Activated T-cell treated with anti-CD3 and anti-CD28 coated beads, Interleukin-2, amount 50 U/mL, for 48 hours (primary cell): ENCODE data around the gene EXOC4.
"Not testable (repeated sequence)": the region's sequence is repeated elsewhere in the genome, so short reads cannot be mapped to it uniquely, and the experiment has no call there.

ENCODE experiments used
- DNase-seq, 2 experiments: peaks; one replicate each; pipeline ENCODE4 v3.0.0-alpha.2; 2020

EXOC4 gene

DNA sequence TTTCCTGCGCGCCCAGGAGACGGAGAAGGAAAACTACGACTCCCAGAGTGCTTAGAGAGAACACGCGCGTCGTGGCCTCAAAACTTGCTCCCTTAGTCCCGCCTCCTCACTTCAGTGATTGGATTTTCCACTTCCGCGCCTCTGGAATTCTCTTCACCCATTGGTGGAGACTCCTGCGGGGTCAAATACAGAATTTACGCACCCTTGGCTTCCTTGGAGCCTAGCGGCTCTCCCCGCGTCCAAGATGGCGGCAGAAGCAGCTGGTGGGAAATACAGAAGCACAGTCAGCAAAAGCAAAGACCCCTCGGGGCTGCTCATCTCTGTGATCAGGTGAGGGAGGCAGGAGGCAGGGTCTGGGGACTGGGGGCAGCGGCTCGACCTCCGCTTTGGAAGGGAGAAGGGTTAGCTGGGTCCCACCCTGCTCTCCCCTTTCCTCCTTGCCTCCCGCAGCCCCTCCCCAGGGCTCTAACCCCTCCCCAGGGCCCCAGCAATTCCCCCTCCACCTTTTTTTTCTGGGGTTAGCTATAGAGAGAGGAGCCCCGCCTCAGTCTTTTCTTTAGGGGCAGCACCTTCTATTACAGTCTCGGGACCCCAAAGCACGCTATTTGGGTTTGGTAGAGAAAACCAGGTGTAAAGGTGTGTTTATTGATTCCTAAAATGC is at the start of gene EXOC4:
Gene EXOC4, plus strand, starts transcription at position 221 of the 661 bp plus-strand sequence.
- peak; percentile 92 to 93 for DNase-seq

DNA sequence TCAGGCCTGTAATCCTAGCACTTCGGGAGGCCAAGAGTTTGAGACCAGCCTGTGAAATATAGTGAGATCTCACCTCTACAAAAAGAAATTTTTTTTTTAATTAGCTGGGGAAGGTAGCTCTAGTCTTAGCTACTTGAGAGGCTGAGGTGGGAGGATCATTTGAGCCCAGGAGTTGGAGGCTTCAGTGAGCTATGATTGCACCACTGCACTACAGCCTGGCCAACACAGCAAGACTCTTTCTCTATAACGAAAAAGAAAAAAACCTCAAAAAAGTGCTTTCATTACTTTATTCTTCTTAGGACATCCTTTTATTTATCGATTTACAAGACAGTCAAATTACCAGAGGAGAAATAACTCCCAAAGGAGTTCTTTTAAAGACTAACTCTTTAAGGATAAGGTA is 49.4 kb upstream of the EXOC4 start:
- no peak for DNase-seq

DNA sequence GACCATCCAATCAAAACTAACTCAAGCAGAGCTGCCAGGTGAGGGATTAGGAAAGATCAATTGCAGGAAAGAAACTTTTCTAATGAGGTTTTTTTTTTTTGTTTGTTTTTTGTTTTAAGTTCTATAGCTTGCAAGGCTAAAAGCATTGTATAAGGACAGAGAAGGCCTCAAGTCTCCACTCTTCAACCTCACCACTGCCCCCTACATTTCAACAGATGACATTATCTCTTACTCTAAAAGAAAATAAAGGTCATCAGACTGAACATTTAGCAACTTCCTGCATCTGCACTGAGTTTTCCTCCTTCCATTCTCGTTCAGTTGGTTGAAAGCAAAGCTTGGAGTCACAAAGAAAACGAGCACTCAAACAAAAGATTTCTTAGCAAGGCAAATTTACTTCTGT is 45.2 kb upstream of the EXOC4 start:
- no peak for DNase-seq

DNA sequence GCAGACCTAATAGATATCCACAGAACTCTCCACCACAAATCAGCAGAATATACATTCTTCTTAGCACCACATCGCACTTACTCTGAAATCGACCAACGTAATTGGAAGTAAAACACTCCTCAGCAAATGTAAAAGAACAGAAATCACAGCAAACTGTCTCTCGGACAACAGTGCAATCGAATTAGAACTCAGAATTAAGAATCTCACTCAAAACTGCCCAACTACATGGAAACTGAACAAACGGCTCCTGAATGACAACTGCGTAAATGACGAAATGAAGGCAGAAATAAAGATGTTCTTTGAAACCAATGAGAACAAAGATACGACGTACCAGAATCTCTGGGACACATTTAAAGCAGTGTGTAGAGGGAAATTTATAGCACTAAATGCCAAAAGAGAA is 42.1 kb upstream of the EXOC4 start:
- DNase-seq: not testable (repeated sequence)

DNA sequence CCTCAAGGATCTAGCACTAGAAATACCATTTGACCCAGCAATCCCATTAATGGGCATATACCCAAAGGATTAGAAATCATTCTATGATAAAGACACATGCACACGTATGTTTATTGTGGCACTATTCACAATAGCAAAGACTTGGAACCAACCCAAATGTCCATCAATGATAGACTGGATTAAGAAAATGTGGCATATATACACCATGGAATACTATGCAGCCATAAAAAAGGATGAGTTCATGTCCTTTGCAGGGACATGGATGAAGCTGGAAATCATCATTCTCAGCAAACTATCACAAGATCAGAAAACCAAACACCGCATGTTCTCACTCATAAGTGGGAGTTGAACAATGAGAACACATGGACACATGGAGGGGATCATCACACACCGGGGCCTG is 39.1 kb upstream of the EXOC4 start:
- DNase-seq: not testable (repeated sequence)

DNA sequence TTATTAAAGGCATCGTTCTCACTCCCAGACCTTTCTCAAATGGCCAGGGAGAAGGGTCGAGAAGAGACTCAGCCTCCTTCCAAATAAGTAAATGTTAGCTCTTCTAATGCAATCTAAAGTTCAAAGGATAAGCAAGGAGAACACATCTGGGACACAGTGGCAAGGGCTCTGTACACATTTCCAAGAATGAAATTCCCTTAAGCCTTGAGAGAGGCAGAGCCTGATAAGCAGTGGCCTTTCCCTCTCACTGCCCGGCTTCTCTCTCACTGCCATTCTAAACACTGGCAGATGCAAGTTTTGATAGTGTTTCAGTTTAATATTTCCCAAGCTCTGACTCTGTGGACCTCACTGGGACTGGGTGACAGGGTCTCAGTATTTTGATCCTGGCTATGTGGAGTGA is 35.1 kb upstream of the EXOC4 start:
- no peak for DNase-seq

DNA sequence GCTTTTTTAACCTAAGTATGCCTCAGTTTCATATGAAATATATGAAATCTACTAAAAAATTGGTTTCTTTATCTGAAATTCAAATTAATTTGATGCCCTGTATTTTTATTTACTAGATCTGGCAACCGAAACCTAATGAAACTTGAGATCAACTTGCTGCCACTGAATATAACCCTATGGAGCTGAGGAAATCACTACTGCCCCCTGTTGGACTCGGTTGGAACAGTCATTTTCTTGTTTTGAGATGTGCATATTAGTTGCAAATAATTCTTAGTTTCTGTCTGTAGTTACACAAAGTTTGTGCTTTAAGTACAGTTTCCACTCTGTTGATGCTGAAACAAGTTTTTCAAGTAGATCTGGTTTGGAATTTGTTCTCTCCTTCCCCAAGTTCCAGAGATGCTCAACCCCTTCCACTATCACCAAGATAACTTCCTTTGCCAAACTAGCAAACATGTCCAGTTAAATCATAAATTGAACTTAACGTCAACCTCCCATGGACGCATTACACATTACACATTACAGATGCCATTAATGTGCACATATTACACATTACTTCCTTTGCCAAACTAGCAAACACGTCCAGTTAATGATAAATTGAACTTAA is 22.2 kb upstream of the EXOC4 start:
- peak; percentile 51 to 52 for DNase-seq

DNA sequence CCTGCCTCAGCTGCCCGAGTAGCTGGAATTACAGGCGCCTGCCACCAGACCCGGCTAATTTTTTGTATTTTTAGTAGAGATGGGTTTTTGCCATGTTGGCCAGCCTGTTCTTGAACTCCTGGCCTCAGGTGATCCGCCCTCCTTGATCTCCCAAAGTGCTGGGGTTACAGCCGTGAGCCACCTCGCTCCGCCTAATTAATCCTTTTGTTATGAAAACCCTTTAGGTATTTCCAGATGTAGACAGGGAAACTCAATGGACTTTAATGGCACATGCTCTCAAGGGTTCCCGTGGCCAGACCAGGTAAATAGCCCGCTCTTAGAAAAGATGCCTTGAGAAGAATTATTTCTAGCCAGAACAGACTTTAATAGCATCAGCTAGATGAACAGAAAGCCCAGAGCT is 19.7 kb upstream of the EXOC4 start:
- no peak for DNase-seq

DNA sequence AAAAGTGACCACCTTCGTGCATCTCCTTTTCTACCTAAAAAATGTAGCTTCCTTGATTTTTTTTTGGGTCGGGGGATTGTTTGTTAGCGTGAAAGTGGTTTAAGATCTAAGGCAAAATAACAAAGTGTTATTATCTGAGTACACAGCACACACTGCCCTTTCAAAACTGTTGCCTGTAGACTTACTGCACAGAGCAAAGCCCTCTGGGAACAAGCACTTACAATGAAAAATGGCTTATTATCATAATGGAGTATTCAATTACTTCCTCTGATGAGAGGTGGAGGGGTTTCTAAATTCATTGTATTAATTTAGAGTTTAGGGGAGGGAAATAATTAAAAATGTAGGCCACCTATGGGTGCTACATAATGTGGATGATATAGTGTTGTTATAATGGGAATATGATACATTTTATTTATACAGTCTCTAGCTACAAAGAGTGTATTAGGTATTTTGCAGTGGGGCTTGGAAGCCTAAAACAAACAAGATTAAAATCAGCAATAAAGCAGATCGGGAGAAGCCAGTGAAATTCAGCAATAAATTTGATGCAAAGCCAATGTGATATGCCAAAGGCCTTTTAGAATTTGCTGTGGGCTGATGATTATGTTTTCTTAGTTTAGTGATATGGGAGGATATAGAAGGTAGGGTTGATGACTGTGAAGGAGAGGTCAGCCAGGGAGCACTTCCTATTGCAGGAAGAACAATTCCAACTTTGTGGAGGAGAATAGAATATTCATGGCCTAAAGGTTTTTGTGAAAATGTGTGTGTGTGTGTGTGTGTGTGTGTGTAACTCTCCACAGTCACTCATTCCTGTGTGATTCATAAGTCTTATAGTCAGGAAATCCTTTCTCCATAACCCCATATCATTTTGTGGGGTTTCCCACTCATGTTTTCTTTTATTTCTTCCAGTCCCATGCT is 17.7 kb upstream of the EXOC4 start:
- no peak for DNase-seq

DNA sequence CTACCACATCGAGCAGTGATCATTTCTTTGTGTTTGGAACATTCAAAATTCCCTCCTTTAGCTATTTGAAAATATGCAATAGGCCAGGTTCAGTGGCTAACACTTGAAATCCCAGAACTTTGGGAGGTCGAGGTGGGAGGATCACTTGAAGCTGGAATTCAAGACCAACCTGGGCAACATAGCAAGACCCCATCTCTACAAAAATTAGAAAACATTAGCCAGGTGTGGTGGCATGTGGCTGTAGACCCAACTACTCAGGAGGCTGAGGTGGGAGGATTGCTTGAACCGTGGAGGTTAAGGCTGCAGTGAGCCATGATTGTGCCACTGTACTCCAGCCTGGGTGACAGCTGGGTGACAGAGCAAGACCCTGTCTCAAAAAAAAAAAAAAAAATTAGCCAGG is 15.3 kb upstream of the EXOC4 start:
- no peak for DNase-seq

DNA sequence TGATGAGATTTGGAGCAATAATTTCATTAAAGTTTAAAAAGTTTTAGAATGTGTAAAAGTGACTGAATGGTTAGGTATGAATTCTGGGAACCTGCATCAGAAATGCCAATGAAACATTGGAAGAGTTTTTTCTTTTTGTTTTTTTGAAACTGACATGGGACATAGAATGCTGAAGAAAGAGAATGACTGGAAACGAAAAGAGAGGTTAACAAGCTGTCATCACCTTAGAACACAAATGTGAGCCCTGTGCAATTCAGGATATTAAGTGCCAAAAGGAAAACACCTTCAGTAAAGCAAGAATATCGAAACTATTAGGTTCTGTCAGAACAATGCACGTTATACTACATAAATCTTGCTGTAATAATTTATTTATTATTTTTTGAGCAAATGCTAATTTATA is 12.6 kb upstream of the EXOC4 start:
- no peak for DNase-seq

DNA sequence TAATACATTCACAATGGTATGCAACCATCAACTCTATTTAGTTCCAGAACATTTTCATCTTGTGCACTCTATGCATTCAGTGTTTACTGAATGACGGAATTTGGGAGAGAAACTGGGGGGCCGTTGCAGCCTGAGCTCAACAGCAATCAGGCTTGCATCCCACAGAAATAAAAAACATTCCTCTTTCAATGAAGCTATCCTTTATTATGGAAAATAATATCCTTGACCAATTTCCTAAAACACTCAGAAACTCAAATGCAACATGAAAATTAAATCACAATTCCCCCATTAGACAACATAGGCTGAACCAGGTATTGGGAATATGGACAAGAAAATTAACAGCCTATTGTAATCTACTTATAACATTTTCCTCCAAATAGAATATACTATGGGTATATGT is 6.3 kb upstream of the EXOC4 start:
- no peak for DNase-seq

DNA sequence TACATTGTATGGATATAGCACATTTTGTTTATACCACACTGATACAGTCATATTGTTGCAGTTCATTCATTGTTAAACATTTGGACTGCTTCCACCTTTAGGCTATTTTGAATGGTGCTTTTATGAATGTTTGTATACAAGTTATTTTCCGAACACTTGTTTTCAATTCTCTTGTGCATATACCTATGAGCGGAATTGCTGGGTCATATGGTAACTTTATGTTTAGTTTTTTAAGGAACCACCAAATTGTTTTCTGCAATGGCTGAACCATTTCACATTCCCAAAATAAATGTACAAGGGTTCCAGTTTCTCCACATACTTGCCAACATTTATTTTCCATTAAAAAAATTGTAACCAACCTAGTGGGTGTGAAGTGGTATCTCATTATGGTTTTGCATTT is 4.0 kb upstream of the EXOC4 start:
- no peak for DNase-seq

DNA sequence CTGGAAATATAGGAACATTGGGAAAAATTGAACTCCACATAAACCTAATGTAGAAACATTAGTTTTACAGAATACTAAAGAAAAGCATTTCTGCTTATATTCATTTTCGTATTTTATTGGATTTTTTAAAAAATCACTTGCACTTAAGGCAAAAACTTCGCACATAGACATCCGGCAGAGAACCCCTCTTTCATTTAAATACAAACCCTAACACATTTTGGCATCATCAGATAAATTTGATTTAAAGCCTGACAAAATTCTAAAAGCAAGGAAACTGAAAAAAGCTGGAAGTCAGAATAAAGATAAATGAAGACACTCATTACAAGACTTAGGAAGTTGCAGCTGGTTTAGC is 396 bp upstream of the EXOC4 start:
- DNase-seq: no peak

DNA sequence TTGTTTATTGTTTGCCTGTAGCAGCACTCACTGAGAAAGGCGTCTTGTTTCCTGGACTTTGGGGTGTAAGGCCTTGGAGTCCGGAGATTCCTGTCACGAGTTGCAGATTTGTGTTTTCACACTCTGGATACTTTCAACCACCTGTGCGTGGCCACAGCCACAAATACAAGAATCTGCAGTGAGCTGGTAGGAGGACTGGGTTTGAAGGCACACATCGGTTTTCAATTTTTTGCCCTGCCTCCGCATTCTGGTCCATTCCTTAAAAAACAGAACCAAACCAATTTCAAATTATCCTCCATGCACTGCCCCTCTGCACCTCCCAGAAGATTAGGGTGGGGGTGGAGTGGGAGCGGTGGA is 619 bp downstream of the EXOC4 start:
- DNase-seq: peak; percentile 28 to 32

DNA sequence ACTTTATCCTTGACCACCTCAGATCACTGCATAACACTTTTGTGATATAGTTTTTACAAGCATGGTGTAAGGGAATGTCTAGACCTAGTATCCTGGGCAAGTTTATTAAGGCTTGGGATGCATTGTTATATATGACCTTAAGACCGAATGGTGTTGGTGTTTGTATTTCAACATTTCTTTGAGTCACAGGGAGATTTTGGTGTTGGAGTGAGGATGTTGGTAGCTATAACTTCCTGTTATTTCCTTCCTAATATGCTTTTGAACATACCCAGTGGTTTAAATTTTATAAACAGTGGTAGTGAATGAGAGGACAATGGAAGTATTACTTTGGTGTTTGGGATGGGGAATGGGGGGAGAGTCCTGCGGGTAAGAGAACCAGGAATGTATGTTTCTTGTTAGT is 2.6 kb downstream of the EXOC4 start:
- DNase-seq: no peak

DNA sequence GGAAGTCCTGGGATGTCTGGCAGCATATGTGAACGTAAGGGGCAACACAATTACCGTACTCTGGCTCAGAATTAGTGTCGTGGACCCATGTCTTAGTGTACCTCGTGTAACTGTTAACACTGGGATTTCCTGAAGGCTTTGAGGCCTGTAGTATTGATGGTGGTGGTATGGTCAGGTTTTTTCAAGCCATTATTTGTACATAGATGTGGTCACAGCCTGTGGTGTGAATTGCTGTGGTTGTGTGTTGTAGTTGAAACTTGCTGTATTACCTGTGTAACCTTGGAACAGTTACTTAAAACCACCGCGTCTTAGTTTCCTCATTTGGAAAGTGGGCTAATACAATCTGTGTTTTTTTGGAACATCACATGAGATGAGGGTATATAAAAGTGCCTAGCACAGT is 5.3 kb downstream of the EXOC4 start:
- no peak for DNase-seq

DNA sequence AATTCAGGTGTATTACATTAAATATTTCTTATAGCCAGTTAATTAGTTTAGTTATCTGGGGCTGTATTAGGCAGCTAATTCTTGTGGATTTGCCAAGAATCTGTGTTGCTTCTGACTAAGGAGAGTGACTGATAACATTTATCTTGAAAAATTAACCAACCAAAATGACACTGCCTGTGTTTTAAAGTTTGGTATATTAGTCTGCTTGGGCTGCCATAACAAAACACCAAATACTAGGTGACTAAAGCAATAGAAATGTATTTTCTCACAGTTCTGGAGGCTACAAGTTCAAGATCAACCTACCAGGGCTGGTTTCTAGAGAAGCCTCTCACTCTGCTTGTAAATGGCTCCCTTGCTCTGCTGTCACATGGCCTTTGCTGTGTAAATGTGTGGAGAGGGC is 12.9 kb downstream of the EXOC4 start:
- DNase-seq: no peak

DNA sequence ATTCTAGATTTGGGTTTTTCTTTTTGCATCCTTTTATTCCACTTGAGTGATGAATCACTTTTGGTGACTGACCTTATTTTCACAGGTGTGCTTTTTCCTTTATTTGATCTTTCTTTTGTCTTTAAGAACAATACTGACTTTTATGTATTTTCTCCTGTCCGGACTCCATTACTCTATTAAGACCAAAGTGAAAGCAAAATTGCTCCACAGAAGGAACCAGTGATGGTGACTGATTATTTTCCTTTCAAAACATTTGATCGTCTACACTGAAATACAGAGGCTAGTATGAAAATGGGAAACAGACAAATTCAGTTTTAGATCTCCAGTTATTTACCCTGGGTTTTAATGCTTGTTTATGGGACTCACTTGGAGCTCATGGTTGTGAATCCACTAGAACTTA is 15.5 kb downstream of the EXOC4 start:
- no peak for DNase-seq

DNA sequence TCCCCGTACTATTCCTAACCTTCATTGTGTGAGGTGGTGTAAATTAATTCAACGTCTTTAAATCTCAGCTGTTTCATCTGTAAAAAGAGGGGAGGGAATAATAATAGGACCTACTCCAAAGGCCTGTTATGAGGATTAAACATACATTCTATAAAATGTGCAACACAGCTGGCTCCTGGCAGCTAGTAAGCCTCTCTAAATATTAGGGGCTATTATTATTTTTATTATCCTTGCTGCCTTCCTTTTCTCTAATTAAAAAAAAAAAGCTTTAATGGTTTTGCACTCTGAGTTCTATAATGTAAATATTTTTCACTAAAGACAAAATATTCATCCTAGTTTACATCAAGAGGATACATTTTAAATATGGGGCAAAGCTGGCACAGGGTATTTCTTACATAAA is 19.5 kb downstream of the EXOC4 start:
- no peak for DNase-seq

DNA sequence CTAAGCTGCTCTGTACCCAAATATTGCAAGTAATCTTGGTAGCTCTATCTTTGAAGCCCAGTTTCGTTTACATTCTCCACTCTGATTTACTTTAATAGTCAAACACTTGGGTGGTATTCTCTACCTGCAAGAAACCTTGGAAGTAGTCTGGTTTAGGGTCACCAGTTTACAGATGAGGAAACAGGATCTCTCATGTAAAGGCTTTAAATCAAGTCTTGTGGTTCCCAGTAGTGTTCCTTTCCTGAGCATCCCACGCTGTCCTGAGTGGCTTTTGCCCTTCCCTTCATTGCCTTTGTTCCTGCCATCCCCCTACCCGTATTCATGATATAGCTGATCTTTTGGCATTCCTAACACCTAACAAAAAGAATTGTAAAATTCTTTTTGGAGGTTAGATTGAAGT is 20.3 kb downstream of the EXOC4 start:
- no peak for DNase-seq

DNA sequence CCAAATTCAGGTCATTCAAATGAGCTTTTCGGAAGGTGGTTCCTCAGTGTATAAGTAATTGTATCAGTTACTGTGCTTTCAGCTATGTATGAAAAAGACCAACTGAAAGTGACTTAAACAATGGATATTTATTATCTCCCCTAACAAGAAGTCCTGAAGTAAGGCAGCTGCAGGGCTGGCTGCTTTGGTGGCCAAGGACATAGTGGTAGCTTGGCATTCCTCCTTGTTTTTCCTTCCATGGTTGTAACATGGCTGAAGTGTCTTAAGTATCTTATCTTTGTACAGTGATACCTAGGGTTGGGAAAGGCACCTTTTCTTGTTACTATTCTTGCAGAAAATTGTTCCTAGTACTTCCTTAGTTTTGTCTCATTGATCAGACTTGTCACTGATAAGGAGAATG is 21.4 kb downstream of the EXOC4 start:
- DNase-seq: no peak

DNA sequence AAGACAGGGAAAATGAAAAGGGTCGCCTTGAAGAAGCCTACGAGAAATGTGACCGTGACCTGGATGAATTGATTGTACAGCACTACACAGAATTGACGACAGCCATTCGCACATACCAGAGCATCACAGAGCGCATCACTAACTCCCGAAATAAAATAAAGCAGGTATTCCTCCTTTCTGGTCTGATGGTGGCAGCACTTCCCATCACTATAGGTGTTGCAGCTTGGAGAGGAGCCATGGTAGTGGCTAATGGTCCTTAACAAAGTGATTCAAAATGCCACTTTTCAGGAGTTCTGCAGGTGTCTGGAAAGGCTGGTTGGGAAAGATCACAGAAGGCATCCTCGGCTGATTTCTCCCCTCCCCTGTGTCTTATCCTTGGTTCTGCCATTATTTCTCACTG is 22.1 kb downstream of the EXOC4 start:
- no peak for DNase-seq

DNA sequence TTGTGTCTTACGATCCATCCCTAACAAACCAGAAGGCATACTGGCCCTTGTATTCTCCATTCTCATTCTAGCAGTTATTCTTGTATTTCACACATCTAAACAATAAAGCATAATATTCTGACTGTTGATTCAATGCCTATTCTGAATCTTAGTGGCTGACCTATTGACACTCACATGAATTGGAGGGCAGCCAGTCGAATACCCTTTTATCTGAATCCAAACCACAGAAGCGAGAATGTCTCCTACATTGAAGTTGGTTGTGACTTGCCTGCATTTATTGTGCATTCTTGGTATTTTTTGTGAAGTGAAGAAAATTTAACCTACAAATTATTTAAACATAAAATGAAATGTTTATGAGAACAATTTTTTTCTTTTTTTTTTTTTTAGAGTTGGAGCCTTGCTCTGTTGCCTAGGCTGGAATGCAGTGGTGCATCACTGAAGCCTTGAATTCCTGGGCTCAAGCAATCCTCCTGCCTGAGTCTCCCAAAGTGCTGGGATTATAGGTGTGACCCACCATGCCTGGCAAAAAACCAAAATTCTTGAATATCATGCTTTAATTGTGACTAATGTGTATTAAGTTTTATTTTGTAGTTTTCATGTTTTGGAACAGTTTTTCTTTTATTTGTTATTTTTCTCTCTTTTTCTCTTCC is 22.7 kb downstream of the EXOC4 start:
- no peak for DNase-seq
